Measurements from ENCODE around the gene RANBP1. TPM values are rescaled to one million over a fixed set of nuclear protein-coding genes. Genes with fewer than 3 reads are reported as not detected.
A peak's percentile ranks its signal among the peaks of the same experiment; 100 is the strongest.

Gene RANBP1
- total and polyA plus RNA-seq, 9 of the 15 experiments (the other 6 are each of a cell fraction or from before 2014, with no cell fraction given) = 162 to 2,891 (median 1,289) TPM

- TF ChIP-seq GMEB1 (CRISPR knock-in tag; IDR thresholded peaks at IDR 0.05) = peak; percentile 1; the same call in 1 of the 2 replicates
- TF ChIP-seq ZNF76 (CRISPR knock-in tag; IDR thresholded peaks at IDR 0.05; ENCODE audit: borderline replicate concordance) = peak; percentile 68
- TF ChIP-seq RBBP5 (IDR thresholded peaks at IDR 0.05; ENCODE audit: borderline replicate concordance, insufficient read depth, low read length, poor library complexity, severe bottlenecking) = peak; percentile 98
- TF ChIP-seq SRSF3 (IDR thresholded peaks at IDR 0.05; ENCODE audit: insufficient read depth, low read length) = no peak
- no peak for TF ChIP-seq MAFG (tag; conservative IDR thresholded peaks at IDR 0.05)
- no peak for TF ChIP-seq FOS (IDR thresholded peaks at IDR 0.05; ENCODE audit: extremely low read depth, insufficient read length)
- peak; percentile 45; the same call in 1 of the 2 replicates for TF ChIP-seq TEAD4 (IDR thresholded peaks at IDR 0.05; ENCODE audit: low read length)
- TF ChIP-seq TEAD4 (CRISPR knock-in tag; IDR thresholded peaks at IDR 0.05; ENCODE audit: borderline replicate concordance) = no peak
- TF ChIP-seq WHSC1 (IDR thresholded peaks at IDR 0.05; ENCODE audit: low read length) = no peak
- TF ChIP-seq ZNF277 (CRISPR knock-in tag; IDR thresholded peaks at IDR 0.05; ENCODE audit: borderline replicate concordance) = no peak
- peak; percentile 20; the same call in 1 of the 2 replicates for TF ChIP-seq FOXO4 (CRISPR knock-in tag; IDR thresholded peaks at IDR 0.05)
- TF ChIP-seq POLR2H (tag; IDR thresholded peaks at IDR 0.05; ENCODE audit: low read depth) = no peak
- 0 out of 2 replicates have a peak, but pooled peaks have one; percentile 14 for TF ChIP-seq BCOR (IDR thresholded peaks at IDR 0.05)
- TF ChIP-seq HDAC2 (IDR thresholded peaks at IDR 0.05) = peak; percentile 85
- TF ChIP-seq LARP7 (IDR thresholded peaks at IDR 0.05) = peak; percentile 44; the same call in 1 of the 2 replicates
- no peak for TF ChIP-seq MNT (conservative IDR thresholded peaks at IDR 0.05)
- TF ChIP-seq ZNF41 (CRISPR knock-in tag; conservative IDR thresholded peaks at IDR 0.05) = no peak
- 0 out of 2 replicates have a peak, but pooled peaks have one; percentile 29 for TF ChIP-seq HSF4 (CRISPR knock-in tag; IDR thresholded peaks at IDR 0.05; ENCODE audit: borderline replicate concordance)
- no peak; the same call in 1 of the 2 replicates for TF ChIP-seq HMGXB4 (CRISPR knock-in tag; IDR thresholded peaks at IDR 0.05)
- peak; percentile 34; the same call in 1 of the 2 replicates for TF ChIP-seq HIVEP1 (CRISPR knock-in tag; IDR thresholded peaks at IDR 0.05)
Measured at GRCh38 chr22:20117633-20118299, 1.9 kb downstream of the RANBP1 start (continued).

Measured in K562 (cell line).